CD14-positive monocyte (primary cell): Measurements from ENCODE around the gene LRRTM4. TPM values are rescaled to one million over a fixed set of nuclear protein-coding genes. Genes with fewer than 3 reads are reported as not detected.

Source experiments
- DNase-seq, 3 donors: peaks; one replicate each; pipeline ENCODE4 v3.0.0-alpha.2; 2011 to 2022
- H2AFZ ChIP-seq: 2 replicates; pipeline ENCODE4 v1.6.0; 2012; ENCODE audit warnings: mild to moderate bottlenecking, low read depth, low read length, inconsistent platforms; ENCODE audit not compliant: insufficient read depth, poor library complexity, severe bottlenecking
- H3K27ac ChIP-seq, 2 donors: 1 replicate in 1 of 2; 2 replicates in 1 of 2; pipeline ENCODE4 v1.5.1; 2012 to 2013; ENCODE audit warnings: low read length in 2 of 2, control low read depth in 1 of 2, inconsistent platforms in 1 of 2, low read depth in 1 of 2, mild to moderate bottlenecking in 1 of 2
- H3K27me3 ChIP-seq, 2 donors: one replicate each; pipeline versions ENCODE4 v1.6.0 to v1.6.1; 2011 to 2013; ENCODE audit warnings: low read length in 2 of 2; ENCODE audit not compliant: control insufficient read depth in 2 of 2, insufficient read depth in 2 of 2
- H3K36me3 ChIP-seq, 2 donors: replicated peaks in 1 of 2; 1 replicate in 1 of 2; 2 replicates in 1 of 2; pipeline versions ENCODE4 v1.5.1 to v1.6.1; 2012 to 2013; ENCODE audit warnings: low read length in 2 of 2, control low read depth in 1 of 2, inconsistent platforms in 1 of 2, mild to moderate bottlenecking in 1 of 2; ENCODE audit not compliant: insufficient read depth in 2 of 2, control insufficient read depth in 1 of 2
- H3K4me1 ChIP-seq, 2 donors: 1 replicate in 1 of 2; 2 replicates in 1 of 2; pipeline versions ENCODE4 v1.5.1 to v1.6.1; 2012 to 2013; ENCODE audit warnings: low read length in 2 of 2, control low read depth in 1 of 2, inconsistent platforms in 1 of 2, mild to moderate bottlenecking in 1 of 2, moderate library complexity in 1 of 2; ENCODE audit not compliant: insufficient read depth in 2 of 2, control insufficient read depth in 1 of 2
- H3K4me2 ChIP-seq: replicated peaks from 2 replicates; pipeline ENCODE3; 2012; ENCODE audit warnings: low read length, moderate library complexity, mild to moderate bottlenecking; ENCODE audit not compliant: poor library complexity, severe bottlenecking; ENCODE audit errors: extremely low read depth
- H3K4me3 ChIP-seq, 3 experiments: fragments of 200-600 bp in 1 of 3; sonication (generic) in 1 of 3; replicated peaks in 1 of 3; 1 replicate in 2 of 3; 2 replicates in 1 of 3; pipeline ENCODE4 v1.5.1; 2011 to 2013; ENCODE audit warnings: low read length in 3 of 3, mild to moderate bottlenecking in 3 of 3, control low read depth in 2 of 3, low read depth in 2 of 3, inconsistent platforms in 1 of 3, moderate library complexity in 1 of 3
- H3K79me2 ChIP-seq: 2 replicates; pipeline ENCODE4 v1.6.0; 2012; ENCODE audit warnings: mild to moderate bottlenecking, control low read depth, inconsistent platforms, low read length, moderate library complexity; ENCODE audit not compliant: insufficient read depth
- H3K9ac ChIP-seq: 2 replicates; pipeline ENCODE4 v1.6.0; 2017; ENCODE audit warnings: low read length, mild to moderate bottlenecking; ENCODE audit not compliant: insufficient read depth, poor library complexity, severe bottlenecking
- H3K9me3 ChIP-seq, 2 donors: replicated peaks in 1 of 2; 1 replicate in 1 of 2; 2 replicates in 1 of 2; pipeline versions ENCODE4 v1.5.1 to v1.6.1; 2012 to 2013; ENCODE audit warnings: low read length in 2 of 2, control low read depth in 1 of 2; ENCODE audit not compliant: control insufficient read depth in 1 of 2, insufficient read depth in 1 of 2
- H4K20me1 ChIP-seq: 2 replicates; pipeline ENCODE4 v1.6.0; 2012; ENCODE audit warnings: mild to moderate bottlenecking, low read length, control low read depth, moderate library complexity; ENCODE audit not compliant: insufficient read depth
- H3K27ac Mint-ChIP-seq, 7 donors: one replicate each; pipeline ENCODE4 v1.8.0; 2020; ENCODE audit warnings: mild to moderate bottlenecking in 7 of 7, mixed read lengths in 7 of 7, moderate library complexity in 6 of 7, inconsistent platforms in 2 of 7
- H3K27me3 Mint-ChIP-seq, 3 donors: one replicate each; pipeline ENCODE4 v1.8.0; 2021 to 2022; ENCODE audit warnings: low read depth in 3 of 3, mild to moderate bottlenecking in 3 of 3, mixed read lengths in 3 of 3, moderate library complexity in 3 of 3, inconsistent platforms in 1 of 3
- H3K36me3 Mint-ChIP-seq, 2 donors: one replicate each; pipeline ENCODE4 v1.8.0; 2020; ENCODE audit warnings: mixed read lengths in 2 of 2, inconsistent platforms in 1 of 2, mild to moderate bottlenecking in 1 of 2
- H3K4me1 Mint-ChIP-seq: one replicate; pipeline ENCODE4 v1.8.0; 2020; ENCODE audit warnings: mild to moderate bottlenecking, mixed read lengths
- H3K4me3 Mint-ChIP-seq, 2 donors: one replicate each; pipeline ENCODE4 v1.8.0; 2020; ENCODE audit warnings: mild to moderate bottlenecking in 2 of 2, mixed read lengths in 2 of 2, moderate library complexity in 1 of 2
- H3K9me3 Mint-ChIP-seq, 7 donors: one replicate each; pipeline ENCODE4 v1.8.0; 2020 to 2022; ENCODE audit warnings: mixed read lengths in 7 of 7, mild to moderate bottlenecking in 6 of 7, moderate library complexity in 6 of 7, inconsistent platforms in 2 of 7
- WGBS: methylation state at CpG from one replicate; pipeline ENCODE4 v1.1.5; 2013; ENCODE audit warnings: missing lambda C conversion rate; ENCODE audit not compliant: insufficient coverage; 5-methylcytosine and 5-hydroxymethylcytosine counted together
- intact Hi-C, 2 donors: fragments of 100-400 bp; cut with micrococcal nuclease; formaldehyde crosslinking; loops; one replicate each; pipeline versions ENCODE4 v1.15.0 to v1.15.1; 2023
- polyA plus RNA-seq, 3 donors: library from polyadenylated mRNA; depleted of rRNA in 1 of 3; unstranded in 2 of 3; stranded (reverse) in 1 of 3; fragments of 300-500 nt in 2 of 3; fragments of >200 nt in 1 of 3; fragmentation: Illumina TruSeq in 2 of 3; gene quantifications; 1 replicate in 2 of 3; 2 replicates in 1 of 3; pipeline ENCODE4 v1.2.3, GENCODE V29; 2012 to 2021
- TF ChIP-seq, protein P1 (sequence below): fragments of 200-600 bp; IDR thresholded peaks from one replicate; pipeline ENCODE4 v1.8.0; 2022; ENCODE audit warnings: antibody characterized with exemption, mild to moderate bottlenecking

The LRRTM4 gene
- polyA plus RNA-seq, 3 donors, result not detected

DNA sequence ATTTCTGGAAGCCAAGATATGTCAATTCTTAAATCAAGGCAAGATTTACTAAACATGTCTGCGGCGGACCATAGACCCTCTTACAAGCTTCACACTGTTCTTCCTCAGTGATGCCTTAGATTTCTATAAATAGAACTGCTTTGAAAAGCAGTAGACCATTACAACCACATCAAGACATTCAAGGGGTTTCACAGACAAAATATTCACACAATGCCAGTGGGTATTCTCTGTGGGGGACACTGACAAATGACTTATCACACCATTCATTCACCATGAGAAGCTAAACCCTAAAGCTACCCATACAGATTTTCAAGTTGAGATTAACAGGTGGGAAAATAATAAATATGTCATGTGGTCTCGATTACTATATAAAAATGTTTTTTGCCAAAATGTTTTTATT lies 15.9 kb upstream of the LRRTM4 start:
- no peaks in the 10 kb centered on the region for H3K4me1 Mint-ChIP-seq
- WGBS, result no CpG with 5 or more reads among the region's 3 CpGs

DNA sequence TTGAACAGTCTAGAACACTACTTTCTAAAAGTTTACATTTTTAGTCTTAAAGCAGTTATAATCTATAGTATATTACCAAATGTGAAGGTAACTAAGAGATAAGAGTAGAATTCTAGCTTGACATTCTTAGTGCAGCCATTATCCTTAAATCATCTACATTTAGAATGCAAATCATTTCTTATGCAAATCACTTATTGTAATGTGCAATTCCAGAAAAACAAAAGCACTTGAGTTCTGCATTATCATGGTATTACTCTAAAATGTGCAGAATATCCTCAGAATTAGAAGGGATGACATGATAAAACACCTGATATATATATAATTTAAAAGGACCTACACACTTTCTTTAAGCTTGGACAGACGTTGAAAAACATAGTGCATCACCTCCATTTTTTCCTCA lies 712 bp upstream of the LRRTM4 start:
- Histone ChIP-seq H4K20me1 (no peaks in the 10 kb centered on the region), H3K9me3 (no peaks in the 10 kb centered on the region), H3K4me2 (no peak overlapping the region), H3K4me1 (no peaks in the 10 kb centered on the region), H3K27ac (no peak overlapping the region), H3K79me2 (no peaks in the 10 kb centered on the region), H3K27me3 (no peaks in the 10 kb centered on the region), H2AFZ (no peak overlapping the region), H3K36me3 (no peaks in the 10 kb centered on the region), H3K4me3 (no peak overlapping the region), H3K9ac (no peak overlapping the region)
- TF ChIP-seq, protein P1, sequence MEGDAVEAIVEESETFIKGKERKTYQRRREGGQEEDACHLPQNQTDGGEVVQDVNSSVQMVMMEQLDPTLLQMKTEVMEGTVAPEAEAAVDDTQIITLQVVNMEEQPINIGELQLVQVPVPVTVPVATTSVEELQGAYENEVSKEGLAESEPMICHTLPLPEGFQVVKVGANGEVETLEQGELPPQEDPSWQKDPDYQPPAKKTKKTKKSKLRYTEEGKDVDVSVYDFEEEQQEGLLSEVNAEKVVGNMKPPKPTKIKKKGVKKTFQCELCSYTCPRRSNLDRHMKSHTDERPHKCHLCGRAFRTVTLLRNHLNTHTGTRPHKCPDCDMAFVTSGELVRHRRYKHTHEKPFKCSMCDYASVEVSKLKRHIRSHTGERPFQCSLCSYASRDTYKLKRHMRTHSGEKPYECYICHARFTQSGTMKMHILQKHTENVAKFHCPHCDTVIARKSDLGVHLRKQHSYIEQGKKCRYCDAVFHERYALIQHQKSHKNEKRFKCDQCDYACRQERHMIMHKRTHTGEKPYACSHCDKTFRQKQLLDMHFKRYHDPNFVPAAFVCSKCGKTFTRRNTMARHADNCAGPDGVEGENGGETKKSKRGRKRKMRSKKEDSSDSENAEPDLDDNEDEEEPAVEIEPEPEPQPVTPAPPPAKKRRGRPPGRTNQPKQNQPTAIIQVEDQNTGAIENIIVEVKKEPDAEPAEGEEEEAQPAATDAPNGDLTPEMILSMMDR, result no peak
- peaks cover 0 to 3% (median 2%) of the 10 kb centered on the region in 3 donors for H3K27me3 Mint-ChIP-seq
- H3K4me1 Mint-ChIP-seq, result no peaks in the 10 kb centered on the region
- DNase-seq, result no peak
- no peaks in the 10 kb centered on the region for H3K36me3 Mint-ChIP-seq
- H3K27ac Mint-ChIP-seq, result no peak overlapping the region
- WGBS, result no CpG with 5 or more reads among the region's 1 CpG
- no peak overlapping the region for H3K4me3 Mint-ChIP-seq
- peaks cover 0 to 4% (median 0%) of the 10 kb centered on the region in 7 donors for H3K9me3 Mint-ChIP-seq
- intact Hi-C loops, result no loop called here

More for the DNA sequence above, 15.9 kb upstream of the LRRTM4 start:
- H3K36me3 Mint-ChIP-seq, result no peaks in the 10 kb centered on the region
- H3K36me3 ChIP-seq, result no peaks in the 10 kb centered on the region
- no peak overlapping the region for H3K4me3 Mint-ChIP-seq
- no peak overlapping the region for H3K4me3 ChIP-seq
- no peak overlapping the region for H3K27ac ChIP-seq
- no peaks in the 10 kb centered on the region for H3K27me3 Mint-ChIP-seq
- TF ChIP-seq, protein P1, result no peak
- H2AFZ ChIP-seq, result no peak overlapping the region
- H3K27ac Mint-ChIP-seq, result no peak overlapping the region
- DNase-seq, result no peak
- no peaks in the 10 kb centered on the region for H3K4me1 ChIP-seq
- no peaks in the 10 kb centered on the region for H3K79me2 ChIP-seq
- peaks cover 14 to 19% of the 10 kb centered on the region in 2 donors for H3K9me3 ChIP-seq
- peaks cover 0 to 18% (median 7%) of the 10 kb centered on the region in 7 donors for H3K9me3 Mint-ChIP-seq
- no peak overlapping the region for H3K9ac ChIP-seq
- H4K20me1 ChIP-seq, result no peaks in the 10 kb centered on the region
- no peak overlapping the region for H3K4me2 ChIP-seq
- no peaks in the 10 kb centered on the region for H3K27me3 ChIP-seq
- intact Hi-C loops, result no loop called here
